Ramos (cell line): ENCODE data around the gene PAK4.
"Not testable (repeated sequence)": the region's sequence is repeated elsewhere in the genome, so short reads cannot be mapped to it uniquely, and the experiment has no call there.

ENCODE experiments used
- in situ Hi-C: fragments of 300-500 bp; cut with MboI; formaldehyde crosslinking; loops from one replicate; pipeline ENCODE4 v1.14.3; 2022; ENCODE audit warnings: low sequenced_read_pairs; ENCODE audit not compliant: unreplicated experiment

Gene PAK4

DNA sequence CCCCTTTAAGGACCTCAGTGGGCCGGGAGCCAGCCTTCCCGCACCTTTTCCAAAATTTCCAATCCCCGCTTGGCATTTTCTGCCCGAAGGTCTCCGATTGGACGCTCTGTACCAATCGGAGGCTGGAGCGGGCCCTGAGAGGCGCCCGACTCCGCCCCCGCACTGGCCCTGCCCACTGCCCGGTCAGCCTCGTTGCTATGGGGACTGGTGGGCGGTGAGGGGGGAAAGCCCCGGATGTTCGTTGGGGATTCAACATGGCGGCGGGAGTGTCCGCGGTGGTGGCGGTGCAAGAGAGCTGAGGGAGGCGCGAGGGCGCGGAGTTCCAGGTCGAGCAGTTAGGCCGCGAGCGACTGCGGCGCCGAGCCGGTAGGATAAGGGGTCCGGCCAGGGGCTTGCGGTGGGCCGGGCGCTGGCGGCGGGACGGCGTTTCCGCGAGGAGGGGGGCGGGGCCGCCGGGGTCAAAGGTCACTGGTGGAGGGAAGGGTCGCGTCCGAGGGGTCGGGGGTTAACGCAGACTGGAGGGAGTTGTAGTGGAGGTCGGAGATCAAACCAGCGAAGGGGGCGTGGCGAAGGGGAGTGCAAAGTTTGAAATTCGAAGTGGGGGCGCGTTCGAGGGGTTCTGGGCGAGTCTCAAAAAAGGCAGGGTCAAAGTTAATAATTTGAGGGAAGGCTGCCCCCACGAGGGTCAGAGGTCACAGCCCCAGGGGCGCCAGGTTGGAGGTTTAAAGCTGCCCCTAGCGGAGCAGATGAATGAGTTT lies at the start of gene PAK4:
Gene PAK4, plus strand, starts transcription at position 233 of the 758 bp plus-strand sequence. CDS start 43,768 bp downstream, outside the sequence.
- in situ Hi-C loops = no loop called here

DNA sequence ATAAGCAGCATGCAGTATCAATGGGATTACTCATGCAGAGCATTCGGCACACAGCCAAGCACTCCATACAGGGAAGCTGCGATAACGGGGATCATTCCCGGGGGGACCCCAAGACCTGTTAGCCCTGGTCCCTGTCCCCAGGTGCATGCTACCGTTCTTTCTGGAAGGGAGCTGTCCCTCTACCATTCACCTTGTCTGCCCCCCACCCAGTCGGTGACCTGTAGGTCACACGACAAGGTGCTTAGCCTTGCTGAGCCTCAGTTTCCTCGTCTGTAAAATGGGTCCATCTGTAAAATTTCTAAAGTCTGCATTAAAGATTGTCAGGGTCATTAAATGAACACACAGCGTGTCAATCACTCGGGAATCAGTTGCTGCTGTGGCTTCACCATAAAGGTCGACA lies 48.3 kb upstream of the PAK4 start:
- in situ Hi-C loops = no loop called here

DNA sequence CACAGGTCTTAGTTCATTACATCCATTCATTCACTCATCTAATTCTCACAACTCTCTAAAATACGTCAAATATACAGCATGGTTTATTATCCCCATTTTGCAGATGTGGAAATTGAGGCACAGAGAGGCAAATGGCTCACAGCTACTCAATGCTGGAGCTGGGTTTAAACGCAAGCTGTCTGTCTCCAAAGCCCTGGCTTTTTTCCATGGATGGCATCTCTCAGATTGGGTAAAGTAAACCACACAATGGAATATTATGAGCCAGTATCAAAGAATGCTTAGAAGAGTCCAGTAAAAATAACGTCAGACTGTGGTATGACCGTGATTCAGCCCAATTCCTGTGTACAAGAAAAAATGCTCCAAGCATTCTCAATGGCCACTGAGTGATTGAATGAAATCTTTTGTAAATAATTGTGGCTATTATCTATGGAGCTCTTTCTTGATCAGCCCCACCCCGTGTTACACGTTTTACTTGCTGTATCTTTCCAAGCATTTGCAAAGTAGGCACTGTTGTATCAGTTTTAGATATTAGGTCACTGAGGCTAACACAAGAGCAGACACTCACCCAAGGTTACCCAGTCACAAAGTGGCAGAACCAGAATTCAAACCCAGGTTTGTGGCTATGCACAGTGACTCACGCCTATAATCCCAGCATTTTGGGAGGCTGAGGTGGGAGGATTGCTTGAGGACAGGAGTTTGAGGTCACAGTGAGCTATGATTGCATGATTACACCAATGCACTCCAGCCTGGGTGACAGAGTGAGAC lies 47.0 kb upstream of the PAK4 start:
- in situ Hi-C loops = no loop called here

DNA sequence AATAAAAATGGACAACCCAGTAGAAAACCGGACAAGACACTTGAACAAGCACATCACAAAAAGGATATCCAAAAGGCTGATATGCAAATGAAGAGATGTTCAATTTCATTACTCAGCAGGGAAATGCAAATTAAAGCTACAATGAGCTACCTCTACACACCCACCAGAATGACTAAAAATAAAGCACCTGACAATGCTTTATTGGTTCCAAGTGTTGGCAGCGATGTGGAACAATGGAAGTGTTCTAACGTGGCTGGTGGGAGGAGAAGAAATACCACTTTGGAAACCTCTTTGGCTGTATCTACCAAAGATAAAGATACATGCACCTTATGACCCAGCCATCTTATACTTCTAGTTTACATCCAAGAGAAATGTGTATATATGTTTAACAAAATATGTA lies 45.2 kb upstream of the PAK4 start:
- in situ Hi-C loops = no loop called here

DNA sequence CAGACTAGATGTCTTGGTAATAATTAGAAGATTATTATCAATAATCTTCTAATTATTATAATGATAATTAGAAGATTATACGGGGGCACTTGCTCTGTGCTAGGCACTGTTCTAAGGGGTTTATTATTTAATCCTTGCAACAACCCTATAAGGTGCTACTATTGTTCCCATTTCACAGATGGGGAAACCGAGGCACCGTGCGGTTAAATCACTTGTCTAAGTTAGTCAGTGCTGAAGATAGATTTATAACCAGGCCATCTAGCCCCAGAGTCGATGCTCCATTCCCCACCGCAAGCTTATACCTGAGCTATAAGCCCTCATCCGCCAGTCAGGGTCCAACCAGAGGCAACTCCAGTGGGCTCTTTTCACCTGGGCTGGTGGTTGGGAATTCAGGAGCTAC lies 43.4 kb upstream of the PAK4 start:
- in situ Hi-C loops = no loop called here

DNA sequence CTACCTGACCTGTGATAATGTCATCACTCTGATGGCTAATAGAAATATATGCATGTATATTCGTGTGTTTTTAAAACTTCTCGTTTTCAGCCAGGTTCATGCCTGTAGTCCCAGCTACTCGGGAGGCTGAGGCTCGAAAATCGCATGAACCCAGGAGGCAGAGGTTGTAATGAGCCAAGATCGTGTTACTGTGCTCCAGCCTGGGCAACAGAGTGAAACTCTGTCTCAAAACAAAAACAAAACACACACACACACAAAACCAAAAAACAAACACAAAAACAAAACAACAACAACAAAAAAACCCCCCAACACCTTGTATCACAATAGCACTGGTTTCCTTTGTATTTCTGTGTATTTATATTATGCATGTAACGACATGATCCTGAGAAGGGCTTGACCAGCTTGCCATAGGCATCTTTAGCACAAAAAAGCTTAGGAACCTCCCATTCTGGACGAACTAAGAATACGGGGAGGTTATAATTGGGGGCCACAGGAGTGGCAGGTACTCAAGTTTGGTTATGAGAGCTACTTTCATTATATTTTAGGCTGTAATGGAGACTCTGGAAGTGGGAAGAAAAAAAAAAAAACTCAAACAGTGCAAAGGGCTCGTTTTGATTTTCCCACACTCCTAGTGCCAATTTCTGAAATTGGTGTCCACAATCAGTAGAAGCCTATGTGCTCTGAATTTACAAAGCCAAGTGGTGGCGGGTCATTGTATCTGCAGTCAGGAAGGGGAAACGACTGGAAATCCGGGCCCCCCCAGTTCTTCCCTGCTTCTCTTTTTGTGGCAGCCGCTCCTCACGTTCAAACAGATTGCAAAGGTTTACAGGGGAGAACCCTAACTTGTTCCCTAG lies 42.6 kb upstream of the PAK4 start:
- in situ Hi-C loops = no loop called here

DNA sequence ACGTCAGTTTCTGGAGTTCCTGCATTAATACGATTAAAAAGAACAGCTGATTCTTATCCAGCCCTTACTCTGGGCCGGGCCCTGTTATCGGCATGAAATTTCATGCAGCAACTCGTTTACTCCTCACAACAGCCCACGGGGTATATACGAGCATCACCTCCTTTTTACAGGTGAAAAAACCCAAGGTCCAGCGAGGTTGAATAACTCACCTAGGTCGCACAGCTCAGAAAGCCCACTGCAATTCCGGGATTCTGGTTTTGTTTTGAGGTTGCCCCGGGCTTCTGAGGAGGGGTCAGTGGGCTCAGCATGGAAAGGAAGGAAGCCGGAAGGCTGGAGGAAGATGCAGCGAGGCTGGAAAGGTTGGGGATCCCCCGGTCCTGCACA lies 42.0 kb upstream of the PAK4 start:
- in situ Hi-C loops = no loop called here

DNA sequence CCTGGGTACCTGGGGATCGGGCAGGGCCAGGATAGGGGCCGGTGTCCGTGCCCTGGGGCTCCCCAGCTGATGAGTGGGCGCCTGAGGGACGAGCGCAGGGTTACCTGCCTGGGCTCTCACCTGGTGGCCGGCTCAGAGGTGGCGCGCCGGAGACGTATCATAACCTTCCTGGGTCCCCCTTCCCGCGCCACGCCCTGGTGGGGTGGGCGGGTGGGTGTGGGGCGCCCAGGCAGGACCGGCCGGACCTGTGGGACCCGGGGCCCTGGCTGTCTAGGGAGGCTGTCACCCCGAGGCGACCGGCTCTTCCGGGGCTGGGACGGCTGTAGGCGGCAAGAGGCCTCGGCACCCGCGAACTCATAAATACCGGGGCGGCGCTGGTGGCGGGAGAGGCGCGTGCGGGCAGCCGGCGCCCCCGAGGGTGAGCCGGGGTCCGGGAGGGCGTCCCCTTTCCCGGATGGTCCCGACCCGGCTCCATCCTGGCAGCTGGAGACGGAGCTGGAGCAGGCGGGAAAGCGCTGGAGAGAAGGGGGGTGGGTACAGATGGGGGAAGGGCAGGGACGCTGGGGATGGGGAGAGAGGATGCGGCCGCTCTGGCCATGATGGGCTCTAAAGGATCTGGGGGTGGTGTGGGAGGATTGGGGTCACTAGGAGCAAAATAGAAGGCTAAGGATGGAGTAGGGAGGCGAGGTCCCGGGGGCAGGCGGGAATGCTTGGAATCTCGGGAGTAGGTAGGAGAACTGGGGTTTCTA lies 41.4 kb upstream of the PAK4 start, which contains the start of gene ACP7:
Gene ACP7, plus strand, starts transcription at position 386 of the 749 bp plus-strand sequence. CDS start 902 bp downstream, outside the sequence.
- in situ Hi-C loops = no loop called here

DNA sequence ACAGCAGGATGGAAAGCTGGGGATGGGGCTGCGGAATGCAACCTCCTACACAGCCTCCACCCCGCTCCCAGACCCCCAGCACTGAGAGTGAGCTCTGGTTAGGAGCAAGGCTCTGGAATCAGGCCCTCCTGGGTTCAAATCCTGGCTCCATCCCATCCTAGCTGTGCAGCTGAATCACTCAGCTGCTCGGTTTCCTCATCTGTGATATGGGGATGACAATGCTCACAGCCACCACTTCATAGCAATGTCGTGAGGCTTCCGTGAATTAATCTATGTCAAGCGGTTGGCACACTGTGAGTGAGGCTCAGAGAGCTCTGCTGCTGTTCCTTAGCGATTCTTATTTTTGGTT lies 40.9 kb upstream of the PAK4 start:
- in situ Hi-C loops = no loop called here

DNA sequence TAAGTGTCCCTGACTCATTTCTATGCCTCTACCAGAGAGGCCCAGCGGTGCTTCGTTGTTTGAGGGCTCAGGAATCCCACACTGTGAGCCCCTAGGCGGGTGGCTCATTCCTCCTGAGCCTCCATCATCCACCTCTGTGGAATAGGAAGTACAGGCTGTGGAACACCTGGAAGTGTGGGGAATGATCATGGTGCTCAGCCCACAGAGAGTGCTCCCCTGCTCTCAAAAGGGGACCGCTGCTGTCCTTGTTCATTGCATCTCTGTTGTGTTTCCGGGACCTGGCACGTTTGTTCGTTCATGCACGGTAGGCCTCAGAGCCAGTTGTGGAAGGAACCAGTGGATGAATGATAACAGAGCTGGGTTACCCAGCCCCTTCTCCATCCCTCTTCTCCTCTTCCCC lies 40.2 kb upstream of the PAK4 start:
- in situ Hi-C loops = no loop called here

DNA sequence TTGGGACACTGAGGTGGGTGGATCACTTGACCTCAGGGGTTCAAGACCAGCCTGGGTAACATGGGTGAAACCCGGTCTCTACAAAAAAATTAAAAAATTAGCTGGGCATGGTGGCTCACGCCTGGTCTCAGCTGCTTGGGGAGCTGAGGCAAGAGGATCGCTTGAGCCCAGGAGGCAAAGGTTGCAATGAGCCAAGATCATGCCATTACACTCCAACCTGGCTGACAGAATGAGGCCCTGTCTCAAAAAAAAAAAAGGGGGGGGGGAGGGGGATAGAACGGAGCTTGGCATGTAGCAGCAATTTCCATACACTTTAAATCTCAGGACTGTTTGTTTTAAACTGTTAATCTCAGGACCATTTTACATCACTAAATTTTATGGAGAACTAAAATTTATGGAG lies 39.2 kb upstream of the PAK4 start:
- in situ Hi-C loops = no loop called here

DNA sequence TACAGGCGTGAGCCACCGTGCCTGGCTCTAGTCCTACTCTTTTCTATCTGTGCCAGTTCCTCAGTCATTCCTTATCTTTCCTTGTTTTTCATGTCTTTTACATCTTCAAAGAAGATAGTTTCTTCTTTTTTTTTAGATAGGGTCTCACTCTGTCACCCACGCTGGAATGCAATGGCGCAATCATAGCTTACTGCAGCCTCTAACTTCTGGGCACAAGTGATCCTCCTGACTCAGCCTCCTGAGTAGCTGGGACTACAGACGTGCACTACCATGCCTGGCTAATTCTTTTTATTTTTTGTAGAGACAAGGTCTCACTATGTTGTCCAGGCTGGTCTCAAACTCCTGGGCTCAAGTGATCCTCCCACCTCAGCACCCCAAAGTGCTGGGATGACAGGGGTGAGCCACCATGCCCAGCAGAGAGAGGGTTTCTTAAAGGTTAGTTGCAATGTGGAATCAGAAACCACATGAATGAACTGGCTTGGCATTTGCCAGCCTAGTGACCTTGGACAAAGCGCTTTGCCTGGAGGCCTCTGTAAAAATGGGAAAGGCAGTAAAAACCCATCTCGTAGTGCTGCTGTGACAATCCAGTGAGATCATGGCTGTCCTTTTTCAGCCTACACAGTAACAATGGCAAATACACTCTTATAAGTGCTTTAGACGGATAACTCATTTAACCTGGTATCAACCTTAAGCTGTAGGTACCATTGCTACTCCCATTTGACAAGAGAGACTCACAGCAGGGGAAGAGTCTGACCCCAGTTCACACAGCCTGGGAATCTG lies 37.5 kb upstream of the PAK4 start:
- in situ Hi-C loops = no loop called here

DNA sequence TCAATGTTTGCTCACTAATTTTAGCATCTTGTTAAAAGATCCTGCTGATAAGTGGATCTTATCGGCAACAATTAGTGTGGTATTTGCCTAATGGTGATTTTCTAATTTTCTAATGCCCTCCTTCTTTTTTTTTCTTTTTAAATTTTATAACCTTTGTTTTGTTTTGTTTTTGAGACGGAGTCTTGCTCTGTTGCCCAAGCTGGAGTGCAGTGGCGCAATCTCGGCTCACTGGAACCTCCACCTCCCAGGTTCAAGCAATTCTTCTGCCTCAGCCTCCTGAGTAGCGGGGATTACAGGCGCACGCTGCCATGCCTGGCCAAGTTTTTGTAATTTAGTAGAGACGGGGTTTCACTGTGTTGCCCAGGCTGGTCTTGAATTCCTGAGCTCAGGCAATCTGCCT lies 35.6 kb upstream of the PAK4 start:
- in situ Hi-C loops = not testable (repeated sequence)

DNA sequence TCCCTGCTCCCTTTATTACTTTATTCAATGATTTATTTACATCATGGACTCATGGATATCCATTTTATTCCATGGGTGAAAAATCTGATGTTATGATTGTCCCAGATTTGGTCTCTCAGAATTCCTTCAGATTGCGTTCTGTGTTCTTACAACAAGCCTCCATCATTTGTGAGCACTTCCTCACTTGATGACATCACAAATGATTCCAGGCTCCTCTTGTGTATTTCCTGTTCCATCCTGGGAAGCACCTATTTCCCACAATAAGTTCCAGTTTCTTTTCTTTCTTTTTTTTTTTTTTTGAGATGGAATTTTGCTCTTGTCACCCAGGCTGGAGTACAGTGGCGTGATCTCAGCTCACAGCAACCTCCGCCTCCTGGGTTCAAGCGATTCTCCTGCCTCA lies 34.7 kb upstream of the PAK4 start:
- in situ Hi-C loops = no loop called here

DNA sequence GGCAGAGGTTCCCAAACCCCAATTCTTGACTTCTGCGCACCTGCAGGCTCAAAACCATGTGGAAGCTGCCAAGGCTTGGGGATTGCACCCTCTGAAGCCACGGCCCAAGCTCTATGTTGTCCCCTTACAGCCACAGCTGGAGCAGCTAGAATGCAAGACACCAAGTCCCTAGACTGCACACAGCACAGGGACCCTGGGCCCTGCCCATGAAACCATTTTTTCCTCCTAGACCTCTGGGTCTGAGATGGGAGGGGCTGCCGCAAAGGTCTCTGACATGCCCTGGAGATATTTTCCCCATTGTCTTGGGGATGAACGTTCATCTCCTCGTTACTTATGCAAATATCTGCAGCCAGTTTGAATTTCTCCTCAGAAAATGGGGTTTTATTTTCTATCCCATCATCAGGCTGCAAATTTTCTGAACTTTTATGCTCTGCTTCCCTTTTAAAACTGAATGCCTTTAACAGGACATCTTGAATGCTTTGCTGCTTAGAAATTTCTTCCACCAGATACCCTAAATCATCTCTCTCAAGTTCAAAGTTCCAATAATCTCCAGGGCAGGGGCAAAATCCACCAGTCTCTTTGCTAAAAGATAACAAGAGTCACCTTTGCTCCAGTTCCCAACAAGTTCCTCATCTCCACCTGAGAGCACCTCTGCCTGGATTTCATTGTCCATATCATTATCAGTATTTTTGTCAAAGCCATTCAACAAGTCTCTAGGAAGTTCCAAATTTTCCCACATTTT lies 29.6 kb upstream of the PAK4 start:
- in situ Hi-C loops = not testable (repeated sequence)

DNA sequence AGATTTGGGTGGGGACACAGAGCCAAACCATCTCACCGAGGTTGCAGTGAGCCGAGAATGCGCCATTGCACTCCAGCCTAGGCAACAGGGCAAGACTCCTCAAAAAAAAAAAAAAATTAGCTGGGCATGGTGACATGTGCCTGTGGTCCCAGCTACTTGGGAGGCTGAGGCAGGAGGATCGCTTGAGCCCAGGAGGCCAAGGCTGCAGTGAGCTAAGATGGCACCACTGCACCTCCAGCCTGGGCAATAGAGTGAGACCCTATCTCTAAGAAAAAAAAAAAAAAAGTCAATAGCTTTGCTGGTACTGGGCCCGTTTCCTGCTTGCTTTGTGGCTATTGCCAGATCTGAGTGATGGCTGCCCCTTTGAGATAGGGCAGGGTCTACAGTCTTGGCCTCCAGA lies 28.3 kb upstream of the PAK4 start:
- in situ Hi-C loops = no loop called here

DNA sequence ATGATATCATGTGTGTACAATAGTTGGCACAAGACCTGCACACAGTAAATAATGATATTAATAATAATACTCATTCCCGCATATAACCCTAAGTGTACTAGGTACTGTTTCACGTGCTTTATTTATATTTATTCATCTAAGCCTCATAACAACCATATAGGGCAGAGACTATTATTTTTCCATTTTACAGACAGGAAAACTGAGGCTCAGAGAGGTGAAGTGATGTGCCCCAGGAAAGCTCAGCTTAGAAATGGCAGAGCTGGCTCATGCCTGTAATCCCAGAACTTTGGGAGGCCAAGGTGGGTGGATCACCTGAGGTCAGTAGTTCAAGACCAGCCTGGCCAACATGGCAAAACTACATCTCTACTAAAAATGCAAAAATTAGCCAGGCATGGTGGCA lies 27.9 kb upstream of the PAK4 start:
- in situ Hi-C loops = no loop called here

DNA sequence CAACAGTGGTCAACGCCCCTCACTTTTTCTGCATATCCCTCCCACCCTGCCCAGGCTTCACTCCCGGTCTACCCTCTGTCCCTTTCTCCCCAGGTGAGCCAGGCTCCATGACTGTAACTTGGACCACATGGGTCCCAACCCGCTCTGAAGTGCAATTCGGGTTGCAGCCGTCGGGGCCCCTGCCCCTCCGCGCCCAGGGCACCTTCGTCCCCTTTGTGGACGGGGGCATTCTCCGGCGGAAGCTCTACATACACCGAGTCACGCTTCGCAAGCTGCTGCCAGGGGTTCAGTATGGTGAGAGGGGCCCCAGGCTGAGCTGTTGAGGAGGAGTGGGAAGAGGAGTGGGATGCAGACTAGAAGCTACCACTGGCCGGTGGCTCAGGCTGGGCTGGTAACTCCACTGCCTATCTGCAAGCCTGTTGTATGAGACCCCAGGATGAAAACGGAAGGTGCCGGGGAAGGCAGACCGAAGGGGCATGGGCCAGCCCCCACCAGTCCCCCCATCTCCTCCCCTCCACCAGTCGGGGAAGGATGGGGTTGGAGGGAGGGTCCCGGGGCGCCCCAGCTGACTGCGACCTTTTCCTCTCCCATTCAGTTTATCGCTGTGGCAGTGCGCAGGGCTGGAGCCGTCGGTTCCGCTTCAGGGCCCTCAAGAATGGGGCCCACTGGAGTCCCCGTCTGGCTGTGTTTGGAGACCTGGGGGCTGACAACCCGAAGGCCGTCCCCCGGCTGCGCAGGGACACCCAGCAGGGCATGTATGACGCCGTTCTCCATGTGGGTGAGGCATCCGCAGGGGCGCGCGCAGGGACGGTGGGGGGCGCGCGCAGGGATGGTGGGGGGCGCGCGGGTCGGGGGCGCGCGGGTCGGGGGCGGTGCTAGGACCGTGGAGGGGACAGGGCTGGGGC lies 27.0 kb upstream of the PAK4 start:
- in situ Hi-C loops = no loop called here
